LNCaP clone FGC (cell line): Measurements from ENCODE around the gene UPK3A.
"Not testable (repeated sequence)": the region's sequence is repeated elsewhere in the genome, so short reads cannot be mapped to it uniquely, and the experiment has no call there.

Source experiments
- DNase-seq: peaks from one replicate; pipeline ENCODE4 v3.0.0-alpha.2; 2011; ENCODE audit warnings: low read depth
- H3K4me3 ChIP-seq: 2 replicates; pipeline ENCODE4 v1.5.1; 2011; ENCODE audit warnings: mild to moderate bottlenecking, low read depth, low read length, control low read depth
- CTCF ChIP-seq: IDR thresholded peaks from 2 replicates; pipeline ENCODE4 v1.5.1; 2012; ENCODE audit warnings: mild to moderate bottlenecking; ENCODE audit not compliant: control insufficient read depth, insufficient read depth; ENCODE audit errors: extremely low read depth

Gene UPK3A

GRCh38 chr22:45286854-45287551 lies 2.3 kb downstream of the UPK3A start:
- no peak for DNase-seq
- H3K4me3 ChIP-seq: no peak overlapping the region
- no peak for TF ChIP-seq CTCF

- no peak overlapping the region for H3K4me3 ChIP-seq
- no peak for TF ChIP-seq CTCF
- DNase-seq: no peak
Observed at GRCh38 chr22:45290410-45290936, 5.7 kb downstream of the UPK3A start.

GRCh38 chr22:45291061-45291930 lies 6.5 kb downstream of the UPK3A start:
- no peak for TF ChIP-seq CTCF
- no peak for DNase-seq

GRCh38 chr22:45291931-45292290 lies 7.2 kb downstream of the UPK3A start:
- TF ChIP-seq CTCF: no peak
- no peak overlapping the region for H3K4me3 ChIP-seq
- DNase-seq: no peak

More at GRCh38 chr22:45291061-45291930, 6.5 kb downstream of the UPK3A start:
- no peak overlapping the region for H3K4me3 ChIP-seq

GRCh38 chr22:45292731-45293442 lies 8.1 kb downstream of the UPK3A start:
- DNase-seq: no peak
- no peak for TF ChIP-seq CTCF
- no peak overlapping the region for H3K4me3 ChIP-seq

GRCh38 chr22:45294030-45294429 lies 9.3 kb downstream of the UPK3A start:
- no peak overlapping the region for H3K4me3 ChIP-seq
- DNase-seq: no peak
- no peak for TF ChIP-seq CTCF

- DNase-seq, H3K4me3 ChIP-seq: not testable (repeated sequence)
Observed at GRCh38 chr22:45295004-45295403, 10.3 kb downstream of the UPK3A start.
